ENCODE measurements around the gene C20orf144. TPM values are rescaled to one million over a fixed set of nuclear protein-coding genes. Genes with fewer than 3 reads are reported as not detected.

Gene C20orf144
- total RNA-seq, 1 donor from 2014 or later: 0.09 TPM

DNA sequence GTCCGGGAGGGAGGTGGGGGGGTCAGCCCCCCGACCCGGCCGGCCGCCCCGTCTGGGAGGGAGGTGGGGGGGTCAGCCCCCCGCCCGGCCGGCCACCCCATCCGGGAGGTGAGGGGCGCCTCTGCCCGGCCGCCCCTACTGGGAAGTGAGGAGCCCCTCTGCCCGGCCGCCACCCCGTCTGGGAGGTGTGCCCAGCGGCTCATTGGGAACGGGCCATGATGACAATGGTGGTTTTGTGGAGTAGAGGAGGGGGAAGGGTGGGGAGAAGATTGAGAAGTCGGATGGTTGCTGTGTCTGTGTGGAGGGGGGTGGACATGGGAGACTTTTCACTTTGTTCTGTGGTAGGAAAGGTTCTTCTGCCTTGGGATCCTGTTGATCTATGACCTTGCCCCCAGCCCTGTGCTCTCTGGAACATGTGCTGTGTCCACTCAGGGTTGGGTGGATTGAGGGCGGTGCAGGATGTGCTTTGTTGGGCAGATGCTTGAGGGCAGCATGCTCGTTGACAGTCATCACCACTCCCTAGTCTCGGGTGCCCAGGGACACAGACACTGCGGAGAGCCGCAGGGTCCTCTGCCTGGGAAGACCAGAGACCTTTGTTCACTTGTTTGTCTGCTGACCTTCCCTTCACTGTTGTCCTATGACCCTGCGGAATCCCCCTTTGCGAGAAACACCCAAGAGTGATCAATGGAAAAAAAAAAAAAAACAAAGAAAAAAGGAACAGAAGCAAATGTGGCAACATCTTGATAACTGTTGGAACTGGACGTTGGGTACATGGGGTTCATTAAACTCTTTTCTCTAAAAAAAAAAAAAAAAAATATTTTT, 39.7 kb downstream of the C20orf144 start:
- peaks cover 4% of the 10 kb centered on the region for H3K36me3 Mint-ChIP-seq
- no peaks in the 10 kb centered on the region for H3K9me3 Mint-ChIP-seq
- no peaks in the 10 kb centered on the region for H3K27me3 Mint-ChIP-seq (ENCODE audit: low read depth)
- H3K27ac Mint-ChIP-seq: no peak overlapping the region
- TF ChIP-seq, protein P1, sequence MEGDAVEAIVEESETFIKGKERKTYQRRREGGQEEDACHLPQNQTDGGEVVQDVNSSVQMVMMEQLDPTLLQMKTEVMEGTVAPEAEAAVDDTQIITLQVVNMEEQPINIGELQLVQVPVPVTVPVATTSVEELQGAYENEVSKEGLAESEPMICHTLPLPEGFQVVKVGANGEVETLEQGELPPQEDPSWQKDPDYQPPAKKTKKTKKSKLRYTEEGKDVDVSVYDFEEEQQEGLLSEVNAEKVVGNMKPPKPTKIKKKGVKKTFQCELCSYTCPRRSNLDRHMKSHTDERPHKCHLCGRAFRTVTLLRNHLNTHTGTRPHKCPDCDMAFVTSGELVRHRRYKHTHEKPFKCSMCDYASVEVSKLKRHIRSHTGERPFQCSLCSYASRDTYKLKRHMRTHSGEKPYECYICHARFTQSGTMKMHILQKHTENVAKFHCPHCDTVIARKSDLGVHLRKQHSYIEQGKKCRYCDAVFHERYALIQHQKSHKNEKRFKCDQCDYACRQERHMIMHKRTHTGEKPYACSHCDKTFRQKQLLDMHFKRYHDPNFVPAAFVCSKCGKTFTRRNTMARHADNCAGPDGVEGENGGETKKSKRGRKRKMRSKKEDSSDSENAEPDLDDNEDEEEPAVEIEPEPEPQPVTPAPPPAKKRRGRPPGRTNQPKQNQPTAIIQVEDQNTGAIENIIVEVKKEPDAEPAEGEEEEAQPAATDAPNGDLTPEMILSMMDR (IDR thresholded peaks at IDR 0.05; ENCODE audit: unreplicated experiment): no peak
- H3K4me3 Mint-ChIP-seq: no peak overlapping the region
- no peak for DNase-seq (ENCODE audit: low spot score in 2 of 2, unreplicated experiment in 2 of 2)
- H3K4me1 Mint-ChIP-seq: no peaks in the 10 kb centered on the region

DNA sequence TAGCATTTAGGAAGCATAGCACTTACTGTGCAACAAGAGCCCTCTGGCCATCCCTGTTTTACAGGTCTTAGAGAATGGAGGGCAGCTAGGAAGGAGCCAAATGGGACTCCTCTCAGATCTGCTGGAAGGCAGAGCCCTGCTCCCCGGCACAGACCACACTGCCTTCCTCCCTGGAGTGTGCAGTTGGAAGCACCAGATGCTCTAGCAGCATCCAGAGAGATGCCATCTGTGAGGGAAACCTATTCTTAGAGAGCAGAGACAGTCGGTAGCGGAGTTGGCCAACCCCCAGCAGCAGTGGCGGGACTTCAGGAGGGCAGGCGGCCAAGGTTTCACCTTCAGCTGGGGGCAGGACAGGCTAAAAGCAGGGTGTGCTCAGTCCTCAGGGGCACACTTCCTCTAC, 40.7 kb downstream of the C20orf144 start:
- H3K27ac Mint-ChIP-seq: no peak overlapping the region
- H3K4me1 Mint-ChIP-seq: no peaks in the 10 kb centered on the region
- no peak for DNase-seq (ENCODE audit: low spot score in 2 of 2, unreplicated experiment in 2 of 2)
- peaks cover 4% of the 10 kb centered on the region for H3K36me3 Mint-ChIP-seq
- H3K27me3 Mint-ChIP-seq (ENCODE audit: low read depth): no peaks in the 10 kb centered on the region
- H3K4me3 Mint-ChIP-seq: no peak overlapping the region
- TF ChIP-seq, protein P1 (IDR thresholded peaks at IDR 0.05; ENCODE audit: unreplicated experiment): no peak
- H3K9me3 Mint-ChIP-seq: no peaks in the 10 kb centered on the region

DNA sequence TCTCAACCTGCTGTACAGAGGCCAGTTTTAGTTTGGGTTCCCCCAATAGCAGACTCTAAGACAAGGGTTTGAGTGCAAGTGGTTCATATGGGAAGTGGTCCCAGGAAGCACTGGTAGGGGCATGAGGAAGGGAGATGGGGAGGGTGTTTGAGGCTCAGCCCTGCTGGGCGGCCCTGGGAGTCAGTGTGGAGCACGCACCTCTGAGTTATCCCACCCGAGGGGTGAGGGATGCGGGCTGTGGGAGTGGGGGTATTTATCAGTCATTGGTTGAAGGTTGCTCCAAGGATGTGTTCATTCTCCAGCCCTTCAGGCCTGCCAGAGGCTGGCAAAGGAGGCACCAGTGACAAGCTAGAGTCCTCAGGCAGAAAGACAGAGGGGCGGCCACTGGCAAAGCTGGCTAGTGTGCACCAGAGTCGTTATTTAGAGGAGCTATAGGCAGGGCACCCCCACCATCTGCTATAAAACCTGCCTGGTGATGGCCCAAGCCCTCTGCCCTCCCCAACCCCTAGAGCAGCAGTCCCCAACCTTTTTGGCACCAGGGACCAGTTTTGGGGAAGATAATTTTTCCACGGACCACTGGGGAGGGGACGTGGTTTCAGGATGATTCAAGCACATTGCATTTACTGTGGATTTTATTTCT, 41.5 kb downstream of the C20orf144 start:
- Mint-ChIP-seq H3K9me3 (no peaks in the 10 kb centered on the region), H3K27ac (no peak overlapping the region), H3K27me3 (ENCODE audit: low read depth) (no peaks in the 10 kb centered on the region), H3K4me1 (no peaks in the 10 kb centered on the region), H3K36me3 (peaks cover 4% of the 10 kb centered on the region), H3K4me3 (no peak overlapping the region)
- TF ChIP-seq, protein P1 (IDR thresholded peaks at IDR 0.05; ENCODE audit: unreplicated experiment): no peak
- DNase-seq (ENCODE audit: low spot score in 2 of 2, unreplicated experiment in 2 of 2): no peak

DNA sequence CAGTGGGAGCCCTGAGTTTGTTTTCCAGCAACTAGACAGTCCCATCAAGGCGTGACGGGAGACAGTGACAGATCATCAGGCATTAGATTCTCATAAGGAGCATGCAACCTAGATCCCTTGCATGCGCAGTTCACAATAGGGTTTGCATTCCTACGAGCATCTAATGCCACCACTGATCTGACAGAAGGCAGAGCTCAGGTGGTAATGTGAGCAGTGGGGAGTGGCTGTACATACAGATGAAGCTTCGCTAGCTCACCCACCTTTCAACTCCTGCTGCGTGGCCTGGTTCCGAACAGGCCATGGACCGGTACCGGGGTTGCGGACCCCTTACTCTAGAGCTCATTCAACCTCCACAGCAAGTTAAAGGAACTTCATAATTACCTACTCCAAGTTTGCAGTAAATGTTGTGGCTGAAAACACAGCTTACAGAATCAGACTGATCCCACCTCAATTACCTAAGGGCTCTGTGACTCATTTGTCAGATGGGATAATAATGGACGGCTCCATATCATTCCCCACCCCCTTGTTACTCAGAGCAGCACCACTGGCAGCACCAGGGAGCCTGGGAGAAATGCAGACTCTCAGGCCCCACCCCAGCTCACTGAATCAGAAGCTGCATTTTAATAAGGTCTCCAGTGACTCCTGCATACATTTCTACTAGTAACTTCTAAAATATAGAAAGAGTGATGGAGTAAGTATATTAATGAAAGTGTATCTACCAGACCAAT, 42.2 kb downstream of the C20orf144 start:
- H3K27me3 Mint-ChIP-seq (ENCODE audit: low read depth): no peaks in the 10 kb centered on the region
- TF ChIP-seq, protein P1 (IDR thresholded peaks at IDR 0.05; ENCODE audit: unreplicated experiment): no peak
- DNase-seq (ENCODE audit: low spot score in 2 of 2, unreplicated experiment in 2 of 2): no peak
- H3K9me3 Mint-ChIP-seq: no peaks in the 10 kb centered on the region
- H3K4me3 Mint-ChIP-seq: no peak overlapping the region
- no peaks in the 10 kb centered on the region for H3K4me1 Mint-ChIP-seq
- H3K36me3 Mint-ChIP-seq: peaks cover 4% of the 10 kb centered on the region
- no peak overlapping the region for H3K27ac Mint-ChIP-seq

DNA sequence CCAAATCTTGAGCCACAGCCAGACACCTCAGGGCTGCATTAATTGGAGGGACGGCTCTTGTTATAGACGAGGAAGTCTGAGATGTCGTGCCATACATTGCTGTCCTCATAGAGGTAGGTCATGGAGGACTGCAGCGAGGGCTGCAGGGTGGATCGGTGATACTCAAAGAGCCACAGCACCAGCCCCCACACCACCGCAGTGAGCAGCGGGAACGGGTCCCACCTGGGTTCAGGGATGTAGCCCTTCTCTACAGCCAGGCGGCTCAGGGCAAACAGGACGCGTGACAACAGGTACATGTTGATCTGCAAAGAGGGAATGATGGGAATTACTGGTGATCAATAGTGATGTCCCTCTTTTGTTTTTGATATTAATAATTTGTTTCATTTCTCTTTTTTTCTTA, 45.5 kb downstream of the C20orf144 start:
- Mint-ChIP-seq H3K27me3 (ENCODE audit: low read depth) (no peaks in the 10 kb centered on the region), H3K27ac (no peak overlapping the region), H3K36me3 (no peaks in the 10 kb centered on the region)

More for the DNA sequence above, 45.5 kb downstream of the C20orf144 start:
- Mint-ChIP-seq H3K4me3 (no peak overlapping the region), H3K4me1 (no peaks in the 10 kb centered on the region), H3K9me3 (no peaks in the 10 kb centered on the region)
- TF ChIP-seq, protein P1 (IDR thresholded peaks at IDR 0.05; ENCODE audit: unreplicated experiment): no peak
- no peak for DNase-seq (ENCODE audit: low spot score in 2 of 2, unreplicated experiment in 2 of 2)
